ENCODE data around the gene MAPKBP1.

GRCh38 chr15:41836713-41837454 lies 62.6 kb downstream of the MAPKBP1 start:
- no peak for TF ChIP-seq POLR2A (IDR thresholded peaks at IDR 0.05; ENCODE audit: low read depth, low read length)
- no peak for TF ChIP-seq POLR2AphosphoS5 (IDR thresholded peaks at IDR 0.05; ENCODE audit: low read depth, low read length)
- no peak for TF ChIP-seq TAF1 (IDR thresholded peaks at IDR 0.05; ENCODE audit: borderline replicate concordance, low read depth, low read length)
